ENCODE data around the gene PPY. TPM values are rescaled to one million over a fixed set of nuclear protein-coding genes. Genes with fewer than 3 reads are reported as not detected.
"Not testable (repeated sequence)": the region's sequence is repeated elsewhere in the genome, so short reads cannot be mapped to it uniquely, and the experiment has no call there.

Gene PPY
- total RNA-seq, 1 experiment from 2014 or later: not detected

DNA sequence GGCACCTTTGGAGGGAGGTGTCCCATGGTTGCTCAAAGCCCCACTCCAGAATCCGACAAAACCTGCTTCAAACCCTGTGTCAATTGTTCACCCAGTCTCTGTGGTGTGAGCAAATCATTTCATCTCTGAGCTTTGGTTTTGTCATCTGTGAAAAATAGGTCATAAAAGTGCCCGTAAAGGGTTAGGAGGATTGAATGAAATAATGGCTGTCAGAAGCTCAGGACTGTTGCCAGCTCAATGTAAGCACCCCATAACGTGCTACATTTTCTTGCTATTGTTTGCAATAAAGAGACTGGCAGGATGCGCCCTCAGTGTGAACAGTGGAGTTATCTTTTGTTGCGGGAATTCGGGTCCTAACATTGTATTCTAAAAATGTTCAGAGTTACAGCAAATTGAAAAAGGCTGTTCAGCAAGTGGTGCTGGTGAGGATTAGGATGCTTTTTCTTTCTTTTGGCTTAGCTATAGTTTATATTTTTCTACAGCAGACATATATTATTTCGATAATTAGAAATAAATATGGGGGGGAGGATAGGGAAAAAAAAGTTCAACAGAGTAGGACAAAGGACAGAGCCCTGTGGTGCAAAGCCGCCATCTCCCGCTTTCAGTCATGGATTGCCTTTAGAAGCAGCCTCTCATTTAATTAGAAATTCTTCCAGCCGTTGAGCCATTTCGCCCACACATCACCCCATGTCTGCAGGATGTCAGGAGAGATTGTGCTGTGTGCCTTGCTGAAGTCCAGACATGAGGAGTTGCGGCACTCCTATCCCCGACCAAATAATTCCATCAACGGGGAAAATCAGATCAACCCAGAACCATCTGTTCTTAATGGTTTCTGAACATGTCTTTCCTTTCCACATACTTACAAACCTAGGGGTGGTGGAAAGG lies 32.3 kb upstream of the PPY start:
- no peak overlapping the region for H3K18ac ChIP-seq (ENCODE audit: insufficient read length, low read depth, low read length)
- H2BK120ac ChIP-seq (ENCODE audit: low read depth, low read length, poor library complexity, severe bottlenecking): no peak overlapping the region
- Mint-ChIP-seq H3K36me3 (ENCODE audit: insufficient read depth in 1 of 3, low read depth in 3 of 3) (no peaks in the 10 kb centered on the region), H3K9me3 (no peaks in the 10 kb centered on the region), H3K27ac (no peak overlapping the region), H3K27me3 (ENCODE audit: low read depth) (peaks cover 29% of the 10 kb centered on the region), H3K4me3 (no peak overlapping the region), H3K4me1 (no peaks in the 10 kb centered on the region)
- no peak for DNase-seq
- no peak overlapping the region for H3K9ac ChIP-seq (ENCODE audit: extremely low read depth, insufficient read length, low read length)
- H3K4ac ChIP-seq (ENCODE audit: low read depth, low read length): no peak overlapping the region
- no peaks in the 10 kb centered on the region for H3K4me1 ChIP-seq (ENCODE audit: insufficient read depth, low read length)
- no peak overlapping the region for H3K14ac ChIP-seq (ENCODE audit: insufficient read depth, low read length)
- no peak overlapping the region for H4K91ac ChIP-seq (ENCODE audit: insufficient read length, low read depth, low read length)
- no peak overlapping the region for H3K27ac ChIP-seq (ENCODE audit: insufficient read length, low read depth, low read length)
- peaks cover 2% of the 10 kb centered on the region for H3K23me2 ChIP-seq (ENCODE audit: insufficient read length, low read depth, low read length, poor library complexity, severe bottlenecking)
- no peak overlapping the region for H2AFZ ChIP-seq (ENCODE audit: low read length)
- no peak overlapping the region for H3T11ph ChIP-seq (ENCODE audit: low read length)
- H3K79me1 ChIP-seq (ENCODE audit: insufficient read depth, low read depth, low read length, poor library complexity, severe bottlenecking): no peaks in the 10 kb centered on the region
- WGBS (ENCODE audit: extremely low coverage, insufficient read length, low lambda C conversion rate): no CpG with 5 or more reads among the region's 14 CpGs
- no peak overlapping the region for H3K4me2 ChIP-seq (ENCODE audit: insufficient read depth, insufficient read length, low read length)
- TF ChIP-seq, protein P1, sequence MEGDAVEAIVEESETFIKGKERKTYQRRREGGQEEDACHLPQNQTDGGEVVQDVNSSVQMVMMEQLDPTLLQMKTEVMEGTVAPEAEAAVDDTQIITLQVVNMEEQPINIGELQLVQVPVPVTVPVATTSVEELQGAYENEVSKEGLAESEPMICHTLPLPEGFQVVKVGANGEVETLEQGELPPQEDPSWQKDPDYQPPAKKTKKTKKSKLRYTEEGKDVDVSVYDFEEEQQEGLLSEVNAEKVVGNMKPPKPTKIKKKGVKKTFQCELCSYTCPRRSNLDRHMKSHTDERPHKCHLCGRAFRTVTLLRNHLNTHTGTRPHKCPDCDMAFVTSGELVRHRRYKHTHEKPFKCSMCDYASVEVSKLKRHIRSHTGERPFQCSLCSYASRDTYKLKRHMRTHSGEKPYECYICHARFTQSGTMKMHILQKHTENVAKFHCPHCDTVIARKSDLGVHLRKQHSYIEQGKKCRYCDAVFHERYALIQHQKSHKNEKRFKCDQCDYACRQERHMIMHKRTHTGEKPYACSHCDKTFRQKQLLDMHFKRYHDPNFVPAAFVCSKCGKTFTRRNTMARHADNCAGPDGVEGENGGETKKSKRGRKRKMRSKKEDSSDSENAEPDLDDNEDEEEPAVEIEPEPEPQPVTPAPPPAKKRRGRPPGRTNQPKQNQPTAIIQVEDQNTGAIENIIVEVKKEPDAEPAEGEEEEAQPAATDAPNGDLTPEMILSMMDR (conservative IDR thresholded peaks at IDR 0.05): no peak
- no peaks in the 10 kb centered on the region for H3K9me3 ChIP-seq (ENCODE audit: control insufficient read depth, low read depth, low read length)
- H2AK5ac ChIP-seq (ENCODE audit: insufficient read length, low read length): no peak overlapping the region
- H2BK5ac ChIP-seq (ENCODE audit: insufficient read length, low read length): no peak overlapping the region
- H3K79me2 ChIP-seq (ENCODE audit: insufficient read depth, low read length): no peaks in the 10 kb centered on the region
- H4K8ac ChIP-seq (replicated peaks; ENCODE audit: insufficient read length, low read depth, low read length): no peak overlapping the region
- H2BK20ac ChIP-seq (ENCODE audit: low read depth, low read length, poor library complexity, severe bottlenecking): no peak overlapping the region
- H4K20me1 ChIP-seq (ENCODE audit: control insufficient read depth, insufficient read depth, insufficient read length): no peaks in the 10 kb centered on the region
- H2BK15ac ChIP-seq (ENCODE audit: low read depth, low read length): no peak overlapping the region
- H4K5ac ChIP-seq (ENCODE audit: insufficient read length, low read depth, low read length): no peak overlapping the region
- no peaks in the 10 kb centered on the region for H3K27me3 ChIP-seq (ENCODE audit: insufficient read depth, low read length)
- no peak overlapping the region for H3K23ac ChIP-seq (ENCODE audit: insufficient read length, low read depth, low read length)
- no peak overlapping the region for H2BK12ac ChIP-seq (ENCODE audit: insufficient read length, low read depth, low read length)
- no peak overlapping the region for H3K56ac ChIP-seq (ENCODE audit: insufficient read length, low read depth, low read length)

DNA sequence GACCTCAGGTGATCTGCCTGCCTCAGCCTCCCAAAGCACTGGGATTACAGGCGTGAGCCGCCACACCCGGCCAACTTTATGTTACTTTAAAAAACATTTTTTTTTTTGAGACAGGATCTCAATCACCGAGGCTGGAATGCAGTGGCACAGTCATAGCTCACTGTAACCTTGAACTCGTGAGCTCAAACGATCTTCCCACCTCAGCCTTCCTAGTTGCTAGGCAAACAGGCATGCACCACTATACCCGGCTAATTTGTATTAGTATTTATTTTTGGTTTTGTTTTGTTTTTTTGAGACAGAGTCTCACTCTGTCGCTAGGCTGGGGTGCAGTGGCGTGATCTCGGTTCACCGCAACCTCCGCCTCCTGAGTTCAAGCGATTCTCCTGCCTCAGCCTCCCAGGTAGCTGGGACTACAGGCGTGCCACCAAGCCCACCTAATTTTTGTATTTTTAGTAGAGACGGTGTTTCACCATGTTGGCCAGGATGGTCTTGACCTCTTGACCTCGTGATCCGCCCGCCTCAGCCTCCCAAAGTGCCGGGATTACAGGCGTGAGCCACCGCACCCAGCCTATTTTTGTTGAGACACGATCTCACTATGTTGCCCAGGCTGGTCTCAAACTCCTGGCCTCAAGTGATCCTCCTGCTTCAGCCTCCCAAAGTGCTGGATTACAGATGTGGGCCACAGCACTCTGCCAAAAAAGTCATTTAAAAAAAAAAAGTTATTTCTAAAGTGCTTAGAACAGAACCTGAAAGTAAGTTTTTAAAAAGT lies 30.4 kb upstream of the PPY start:
- H4K5ac ChIP-seq (ENCODE audit: insufficient read length, low read depth, low read length); H3K9ac ChIP-seq (ENCODE audit: extremely low read depth, insufficient read length, low read length); H3K4me2 ChIP-seq (ENCODE audit: insufficient read depth, insufficient read length, low read length); H3K56ac ChIP-seq (ENCODE audit: insufficient read length, low read depth, low read length); H3K14ac ChIP-seq (ENCODE audit: insufficient read depth, low read length); H3K79me2 ChIP-seq (ENCODE audit: insufficient read depth, low read length); H3K9me3 ChIP-seq (ENCODE audit: control insufficient read depth, low read depth, low read length); H4K91ac ChIP-seq (ENCODE audit: insufficient read length, low read depth, low read length); H2BK12ac ChIP-seq (ENCODE audit: insufficient read length, low read depth, low read length); H3K4ac ChIP-seq (ENCODE audit: low read depth, low read length); H2BK20ac ChIP-seq (ENCODE audit: low read depth, low read length, poor library complexity, severe bottlenecking); H3K23ac ChIP-seq (ENCODE audit: insufficient read length, low read depth, low read length); H2BK5ac ChIP-seq (ENCODE audit: insufficient read length, low read length); H3K23me2 ChIP-seq (ENCODE audit: insufficient read length, low read depth, low read length, poor library complexity, severe bottlenecking); H3K79me1 ChIP-seq (ENCODE audit: insufficient read depth, low read depth, low read length, poor library complexity, severe bottlenecking); H4K8ac ChIP-seq (replicated peaks; ENCODE audit: insufficient read length, low read depth, low read length); H2BK15ac ChIP-seq (ENCODE audit: low read depth, low read length); H3K4me1 ChIP-seq (ENCODE audit: insufficient read depth, low read length); H2AK5ac ChIP-seq (ENCODE audit: insufficient read length, low read length); H3K36me3 Mint-ChIP-seq (ENCODE audit: insufficient read depth in 1 of 3, low read depth in 3 of 3); H3K27ac Mint-ChIP-seq; H3K18ac ChIP-seq (ENCODE audit: insufficient read length, low read depth, low read length); DNase-seq; H2AFZ ChIP-seq (ENCODE audit: low read length); H4K20me1 ChIP-seq (ENCODE audit: control insufficient read depth, insufficient read depth, insufficient read length); H3K27ac ChIP-seq (ENCODE audit: insufficient read length, low read depth, low read length); H3K9me3 Mint-ChIP-seq; H2BK120ac ChIP-seq (ENCODE audit: low read depth, low read length, poor library complexity, severe bottlenecking); H3K4me3 Mint-ChIP-seq; H3T11ph ChIP-seq (ENCODE audit: low read length); H3K4me1 Mint-ChIP-seq; H3K27me3 ChIP-seq (ENCODE audit: insufficient read depth, low read length): not testable (repeated sequence)
- peaks cover 21% of the 10 kb centered on the region for H3K27me3 Mint-ChIP-seq (ENCODE audit: low read depth)
- WGBS (ENCODE audit: extremely low coverage, insufficient read length, low lambda C conversion rate): no CpG with 5 or more reads among the region's 22 CpGs

All from H9 (cell line).